Neural cell (in vitro differentiated cells): ENCODE measurements around the gene AMELX. TPM values are rescaled to one million over a fixed set of nuclear protein-coding genes. Genes with fewer than 3 reads are reported as not detected.

Experiments
- H2AFZ ChIP-seq: fragments of 200-600, 300-800 bp; sonication (generic), shearing (Covaris generic); 2 replicates; pipeline ENCODE4 v1.6.0; 2014; ENCODE audit warnings: low read depth, mild to moderate bottlenecking, antibody characterized with exemption, low read length, moderate library complexity
- H3F3A ChIP-seq: fragments of 200-600 bp; shearing (Covaris generic); 2 replicates; pipeline ENCODE4 v1.6.1; 2016; ENCODE audit warnings: mild to moderate bottlenecking, moderate library complexity, mixed read lengths, antibody characterized with exemption, low read length; ENCODE audit not compliant: insufficient read depth, poor library complexity, severe bottlenecking
- H3K27ac ChIP-seq: fragments of 200-600, 300-800 bp; sonication (generic), shearing (Covaris generic); 2 replicates; pipeline ENCODE4 v1.5.1; 2014; ENCODE audit warnings: mild to moderate bottlenecking, low read length, moderate library complexity
- H3K27me3 ChIP-seq: fragments of 300-800, 200-600 bp; sonication (generic), shearing (Covaris generic); 2 replicates; pipeline ENCODE4 v1.6.0; 2014; ENCODE audit warnings: mild to moderate bottlenecking, low read depth, low read length, moderate library complexity; ENCODE audit not compliant: insufficient read depth
- H3K36me3 ChIP-seq: fragments of 300-800, 200-600 bp; sonication (generic), shearing (Covaris generic); 2 replicates; pipeline ENCODE4 v1.5.1; 2014; ENCODE audit warnings: mild to moderate bottlenecking, antibody characterized with exemption, low read length, moderate library complexity; ENCODE audit not compliant: insufficient read depth
- H3K4me2 ChIP-seq: fragments of 300-800, 200-600 bp; sonication (generic), shearing (Covaris generic); 2 replicates; pipeline ENCODE4 v1.6.0; 2014; ENCODE audit warnings: mild to moderate bottlenecking, low read length
- H3K4me3 ChIP-seq: fragments of 300-800, 200-600 bp; sonication (generic), shearing (Covaris generic); 2 replicates; pipeline ENCODE4 v1.5.1; 2014; ENCODE audit warnings: mild to moderate bottlenecking, low read length, moderate library complexity
- H3K79me2 ChIP-seq: fragments of 200-600 bp; shearing (Covaris generic); replicated peaks from 2 replicates; pipeline ENCODE4 v1.6.0; 2014; ENCODE audit warnings: mild to moderate bottlenecking, low read length, moderate library complexity; ENCODE audit not compliant: insufficient read depth
- H3K9ac ChIP-seq: fragments of 300-800, 200-600 bp; sonication (generic), shearing (Covaris generic); 2 replicates; pipeline ENCODE4 v1.6.1; 2016; ENCODE audit warnings: mild to moderate bottlenecking, low read length, mixed read lengths
- H3K9me2 ChIP-seq: fragments of 200-600 bp; shearing (Covaris generic); 2 replicates; pipeline ENCODE4 v1.6.1; 2016; ENCODE audit warnings: mild to moderate bottlenecking, low read length, mixed read lengths; ENCODE audit not compliant: insufficient read depth
- H3K9me3 ChIP-seq: fragments of 200-600, 300-800 bp; sonication (generic), shearing (Covaris generic); 2 replicates; pipeline ENCODE4 v1.6.1; 2016; ENCODE audit warnings: mild to moderate bottlenecking, mixed run types, low read length, moderate library complexity, mixed read lengths
- H4K20me1 ChIP-seq: fragments of 200-600 bp; shearing (Covaris generic); 2 replicates; pipeline ENCODE4 v1.6.1; 2016; ENCODE audit warnings: mild to moderate bottlenecking, mixed run types; ENCODE audit not compliant: insufficient read depth
- EP300 ChIP-seq: fragments of 450-650 bp; conservative IDR thresholded peaks from 2 replicates; pipeline ENCODE4 v1.6.1; 2014; ENCODE audit warnings: antibody characterized with exemption, mild to moderate bottlenecking, moderate library complexity; ENCODE audit not compliant: poor library complexity, severe bottlenecking
- EZH2 ChIP-seq: fragments of 200-600, 300-800 bp; shearing (Covaris generic), sonication (generic); IDR thresholded peaks from 2 replicates; pipeline ENCODE4 v1.6.1; 2014; ENCODE audit warnings: antibody characterized with exemption, low read length, borderline replicate concordance, mild to moderate bottlenecking; ENCODE audit not compliant: insufficient read depth, poor library complexity, severe bottlenecking
- MXI1 ChIP-seq: fragments of 450-650 bp; conservative IDR thresholded peaks from 2 replicates; pipeline ENCODE4 v1.6.1; 2014; ENCODE audit warnings: antibody characterized with exemption, mild to moderate bottlenecking; ENCODE audit not compliant: poor library complexity, severe bottlenecking
- POLR2AphosphoS5 ChIP-seq: IDR thresholded peaks from 2 replicates; pipeline ENCODE4 v1.6.1; 2012
- RAD21 ChIP-seq: fragments of 450-650 bp; conservative IDR thresholded peaks from 2 replicates; pipeline ENCODE4 v1.6.1; 2014; ENCODE audit warnings: antibody characterized with exemption, mild to moderate bottlenecking, moderate library complexity
- REST ChIP-seq: IDR thresholded peaks from 2 replicates; pipeline ENCODE4 v1.6.1; 2012; ENCODE audit warnings: borderline replicate concordance
- SMC3 ChIP-seq: fragments of 450-650 bp; conservative IDR thresholded peaks from 2 replicates; pipeline ENCODE4 v1.6.1; 2014; ENCODE audit warnings: antibody characterized with exemption, mild to moderate bottlenecking, moderate library complexity; ENCODE audit not compliant: poor library complexity
- TAF1 ChIP-seq: IDR thresholded peaks from 2 replicates; pipeline ENCODE4 v1.6.1; 2012; ENCODE audit warnings: low read depth
- polyA plus RNA-seq: library from polyadenylated mRNA; depleted of rRNA; stranded (reverse); fragments of >200 nt; gene quantifications from 2 replicates; pipeline ENCODE4 v1.2.3, GENCODE V29; 2014
- TF ChIP-seq, protein P1 (sequence below): fragments of 450-650 bp; IDR thresholded peaks from 2 replicates; pipeline ENCODE4 v1.5.1; 2014; ENCODE audit warnings: antibody characterized with exemption, mild to moderate bottlenecking, moderate library complexity; ENCODE audit not compliant: poor library complexity, severe bottlenecking

The AMELX gene
- polyA plus RNA-seq, 1 donor from 2014 or later: not detected

- no peaks in the 10 kb centered on the region for H3K36me3 ChIP-seq
- no peaks in the 10 kb centered on the region for H3K9me2 ChIP-seq
- H3F3A ChIP-seq: no peaks in the 10 kb centered on the region
- no peak overlapping the region for H3K4me2 ChIP-seq
- H3K27me3 ChIP-seq: no peaks in the 10 kb centered on the region
- H2AFZ ChIP-seq: no peak overlapping the region
- H4K20me1 ChIP-seq: no peaks in the 10 kb centered on the region
- TF ChIP-seq REST: no peak
- TF ChIP-seq SMC3: no peak
- TF ChIP-seq RAD21: no peak
- TF ChIP-seq EP300: no peak
- no peaks in the 10 kb centered on the region for H3K9me3 ChIP-seq
- no peak overlapping the region for H3K4me3 ChIP-seq
- no peaks in the 10 kb centered on the region for H3K79me2 ChIP-seq
- H3K9ac ChIP-seq: no peak overlapping the region
- H3K27ac ChIP-seq: no peak overlapping the region
Measured at GRCh38 chrX:11269996-11270395, 23.2 kb upstream of the AMELX start.

GRCh38 chrX:11272290-11272689, 20.9 kb upstream of the AMELX start:
- H3K36me3 ChIP-seq: no peaks in the 10 kb centered on the region
- no peak overlapping the region for H3K9ac ChIP-seq
- no peak overlapping the region for H3K4me3 ChIP-seq
- no peaks in the 10 kb centered on the region for H3F3A ChIP-seq
- no peaks in the 10 kb centered on the region for H3K9me3 ChIP-seq
- H3K9me2 ChIP-seq: no peaks in the 10 kb centered on the region
- no peak overlapping the region for H2AFZ ChIP-seq
- no peaks in the 10 kb centered on the region for H3K27me3 ChIP-seq
- TF ChIP-seq, protein P1, sequence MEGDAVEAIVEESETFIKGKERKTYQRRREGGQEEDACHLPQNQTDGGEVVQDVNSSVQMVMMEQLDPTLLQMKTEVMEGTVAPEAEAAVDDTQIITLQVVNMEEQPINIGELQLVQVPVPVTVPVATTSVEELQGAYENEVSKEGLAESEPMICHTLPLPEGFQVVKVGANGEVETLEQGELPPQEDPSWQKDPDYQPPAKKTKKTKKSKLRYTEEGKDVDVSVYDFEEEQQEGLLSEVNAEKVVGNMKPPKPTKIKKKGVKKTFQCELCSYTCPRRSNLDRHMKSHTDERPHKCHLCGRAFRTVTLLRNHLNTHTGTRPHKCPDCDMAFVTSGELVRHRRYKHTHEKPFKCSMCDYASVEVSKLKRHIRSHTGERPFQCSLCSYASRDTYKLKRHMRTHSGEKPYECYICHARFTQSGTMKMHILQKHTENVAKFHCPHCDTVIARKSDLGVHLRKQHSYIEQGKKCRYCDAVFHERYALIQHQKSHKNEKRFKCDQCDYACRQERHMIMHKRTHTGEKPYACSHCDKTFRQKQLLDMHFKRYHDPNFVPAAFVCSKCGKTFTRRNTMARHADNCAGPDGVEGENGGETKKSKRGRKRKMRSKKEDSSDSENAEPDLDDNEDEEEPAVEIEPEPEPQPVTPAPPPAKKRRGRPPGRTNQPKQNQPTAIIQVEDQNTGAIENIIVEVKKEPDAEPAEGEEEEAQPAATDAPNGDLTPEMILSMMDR: no peak
- TF ChIP-seq TAF1 (no peak), SMC3 (no peak), MXI1 (no peak), REST (no peak), EZH2 (no peak), RAD21 (no peak), EP300 (no peak), POLR2AphosphoS5 (no peak)
- no peaks in the 10 kb centered on the region for H4K20me1 ChIP-seq
- no peak overlapping the region for H3K4me2 ChIP-seq
- H3K27ac ChIP-seq: no peak overlapping the region
- H3K79me2 ChIP-seq: no peaks in the 10 kb centered on the region
